MM.1S (cell line): ENCODE results near the gene FCRL2.

Experiments used
- DNase-seq: peaks from one replicate; pipeline ENCODE4 v3.0.0-alpha.2; 2015
- H2AFZ ChIP-seq: fragments of 300-600 bp; sonication (generic); 2 replicates; pipeline ENCODE4 v1.6.0; 2016; ENCODE audit warnings: antibody characterized with exemption, low read length
- H3F3A ChIP-seq: fragments of 300-600 bp; sonication (generic); 2 replicates; pipeline ENCODE4 v1.6.1; 2016; ENCODE audit warnings: mild to moderate bottlenecking, antibody characterized with exemption, low read length, moderate library complexity, mixed read lengths; ENCODE audit not compliant: insufficient read depth
- H3K27ac ChIP-seq: fragments of 300-600 bp; sonication (generic); 2 replicates; pipeline ENCODE4 v1.5.1; 2016; ENCODE audit warnings: mild to moderate bottlenecking, low read length
- H3K27me3 ChIP-seq: fragments of 300-600 bp; sonication (generic); replicated peaks from 2 replicates; pipeline ENCODE4 v1.6.0; 2016; ENCODE audit warnings: low read length; ENCODE audit not compliant: insufficient read depth
- H3K36me3 ChIP-seq: fragments of 300-600 bp; sonication (generic); replicated peaks from 2 replicates; pipeline ENCODE4 v1.6.1; 2016; ENCODE audit warnings: mild to moderate bottlenecking, low read length, mixed read lengths; ENCODE audit not compliant: insufficient read depth
- H3K4me1 ChIP-seq: fragments of 300-600 bp; sonication (generic); 2 replicates; pipeline ENCODE4 v1.6.1; 2016; ENCODE audit warnings: low read length, mixed read lengths
- H3K4me2 ChIP-seq: fragments of 300-600 bp; sonication (generic); 2 replicates; pipeline ENCODE4 v1.6.0; 2016; ENCODE audit warnings: low read depth, low read length
- H3K4me3 ChIP-seq: fragments of 300-600 bp; sonication (generic); 2 replicates; pipeline ENCODE4 v1.5.1; 2016; ENCODE audit warnings: low read length, mixed read lengths
- H3K79me2 ChIP-seq: fragments of 300-600 bp; sonication (generic); 2 replicates; pipeline ENCODE4 v1.6.1; 2016; ENCODE audit warnings: mixed run types, low read length, mixed read lengths
- H3K9ac ChIP-seq: fragments of 300-600 bp; sonication (generic); 2 replicates; pipeline ENCODE4 v1.6.1; 2016; ENCODE audit warnings: low read length, mixed read lengths
- H3K9me2 ChIP-seq: fragments of 300-600 bp; sonication (generic); replicated peaks from 2 replicates; pipeline ENCODE4 v1.6.1; 2016; ENCODE audit warnings: mild to moderate bottlenecking, low read length, mixed read lengths; ENCODE audit not compliant: insufficient read depth
- H3K9me3 ChIP-seq: fragments of 300-600 bp; sonication (generic); replicated peaks from 2 replicates; pipeline ENCODE4 v1.6.1; 2016; ENCODE audit warnings: mild to moderate bottlenecking, low read length, mixed read lengths; ENCODE audit not compliant: insufficient read depth
- H4K20me1 ChIP-seq: fragments of 300-600 bp; sonication (generic); 2 replicates; pipeline ENCODE4 v1.6.1; 2016; ENCODE audit warnings: mild to moderate bottlenecking, low read length, moderate library complexity, mixed read lengths; ENCODE audit not compliant: insufficient read depth
- CTCF ChIP-seq: fragments of 300-600 bp; sonication (generic); IDR thresholded peaks from 2 replicates; pipeline ENCODE4 v1.5.1; 2016; ENCODE audit warnings: antibody characterized with exemption, low read length, mixed read lengths
- EZH2 ChIP-seq: fragments of 300-600 bp; sonication (generic); optimal IDR thresholded peaks from 2 replicates; pipeline ENCODE3; 2017; ENCODE audit warnings: low read depth, mild to moderate bottlenecking, antibody characterized with exemption, low read length, mixed read lengths
- EZH2phosphoT487 ChIP-seq: fragments of 300-600 bp; sonication (generic); IDR thresholded peaks from 2 replicates; pipeline ENCODE4 v1.6.1; 2018; ENCODE audit warnings: antibody characterized with exemption, low read length

The FCRL2 gene

GRCh38 chr1:157696966-157697628 lies 79.8 kb downstream of the FCRL2 start:
- H4K20me1 ChIP-seq = no peaks in the 10 kb centered on the region
- no peak overlapping the region; the same call in 1 of the 2 replicates for H3K27ac ChIP-seq
- H3K9me3 ChIP-seq = no peaks in the 10 kb centered on the region
- no peak overlapping the region for H3K4me3 ChIP-seq
- H2AFZ ChIP-seq = peak overlapping the region; percentile 52
- H3F3A ChIP-seq = no peaks in the 10 kb centered on the region
- H3K9ac ChIP-seq = no peak overlapping the region
- H3K4me1 ChIP-seq = peaks cover 18% of the 10 kb centered on the region
- no peaks in the 10 kb centered on the region for H3K79me2 ChIP-seq
- no peaks in the 10 kb centered on the region for H3K27me3 ChIP-seq
- H3K4me2 ChIP-seq = peak overlapping the region; percentile 24
- no peak for DNase-seq
- no peaks in the 10 kb centered on the region for H3K36me3 ChIP-seq
- H3K9me2 ChIP-seq = no peaks in the 10 kb centered on the region
- TF ChIP-seq CTCF (no peak), EZH2phosphoT487 (no peak), EZH2 (no peak)
